HG03095 (cell line): ENCODE results near the gene GRIK2.
A peak's percentile ranks its signal among the peaks of the same experiment; 100 is the strongest.
"Not testable (repeated sequence)": the region's sequence is repeated elsewhere in the genome, so short reads cannot be mapped to it uniquely, and the experiment has no call there.

Experiments used
- ATAC-seq: cut with Tn5 transposase; IDR thresholded peaks from one replicate; pipeline ENCODE4 v1.9.1; 2021; ENCODE audit warnings: moderate library complexity; ENCODE audit not compliant: unreplicated experiment

GRIK2 gene

GRCh38 chr6:101980924-101981323 is 587.4 kb downstream of the GRIK2 start:
- no peak for ATAC-seq

GRCh38 chr6:101986476-101986875 is 593.0 kb downstream of the GRIK2 start:
- ATAC-seq, result no peak

DNA sequence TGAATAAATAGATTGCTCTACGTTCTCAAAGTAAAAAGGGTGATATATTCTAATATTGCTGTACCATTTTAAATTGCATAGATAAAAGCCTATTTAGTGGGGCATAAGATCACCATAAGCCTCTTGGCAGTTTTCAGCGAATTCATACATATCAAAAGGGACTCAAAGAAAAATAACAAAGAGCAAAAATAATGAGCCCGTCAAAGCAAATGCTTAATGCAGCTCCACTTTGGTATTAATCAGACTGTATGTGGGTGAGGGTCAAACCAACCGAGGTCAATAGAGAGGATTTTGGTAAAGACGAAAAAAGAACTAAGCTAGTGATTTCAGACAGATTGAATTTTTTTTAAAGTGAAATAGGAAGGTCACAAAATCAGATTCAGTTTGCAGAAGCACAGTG is 598.8 kb downstream of the GRIK2 start:
- ATAC-seq, result no peak

- no peak for ATAC-seq
Observed at GRCh38 chr6:101994521-101994920, 601.0 kb downstream of the GRIK2 start.

DNA sequence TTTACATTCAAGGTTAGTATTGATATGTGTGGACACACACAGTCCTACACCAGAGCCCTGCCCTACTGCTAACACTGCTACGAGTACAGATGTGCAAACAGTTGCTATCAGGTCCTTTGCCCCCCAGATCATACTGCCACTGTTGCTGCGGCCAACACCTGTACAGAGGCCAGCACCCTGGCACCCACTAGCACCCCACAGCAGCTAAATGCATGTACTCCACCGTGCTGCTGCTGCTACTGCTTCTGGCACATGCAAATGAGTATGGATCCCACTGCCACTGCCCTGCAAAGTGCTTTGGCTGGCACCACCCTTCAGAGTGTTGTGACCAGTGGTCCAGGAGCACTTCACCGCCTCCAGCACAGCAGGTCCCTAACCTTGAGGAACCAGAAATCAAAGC is 621.9 kb downstream of the GRIK2 start:
- ATAC-seq, result no peak

GRCh38 chr6:102022281-102022680 is 628.8 kb downstream of the GRIK2 start:
- no peak for ATAC-seq

DNA sequence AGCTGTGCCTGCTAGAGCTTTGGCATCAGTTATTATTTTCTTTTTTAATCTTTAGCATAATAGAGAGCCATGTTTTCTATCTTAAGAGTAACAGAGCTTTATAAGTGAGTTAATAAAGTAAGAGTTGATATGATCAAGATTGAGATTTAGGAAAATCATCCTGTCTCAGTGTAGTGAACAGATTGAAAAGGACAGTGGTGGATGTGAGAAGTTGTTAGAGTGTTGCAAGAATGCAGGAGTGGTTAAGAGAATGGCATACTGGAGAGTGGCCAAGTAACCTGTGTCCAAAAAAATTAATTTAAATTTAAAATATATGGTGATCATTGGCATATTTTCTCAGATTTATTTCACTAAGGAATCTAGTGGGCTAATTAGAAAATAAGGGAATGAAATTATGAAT is 629.3 kb downstream of the GRIK2 start:
- no peak for ATAC-seq

DNA sequence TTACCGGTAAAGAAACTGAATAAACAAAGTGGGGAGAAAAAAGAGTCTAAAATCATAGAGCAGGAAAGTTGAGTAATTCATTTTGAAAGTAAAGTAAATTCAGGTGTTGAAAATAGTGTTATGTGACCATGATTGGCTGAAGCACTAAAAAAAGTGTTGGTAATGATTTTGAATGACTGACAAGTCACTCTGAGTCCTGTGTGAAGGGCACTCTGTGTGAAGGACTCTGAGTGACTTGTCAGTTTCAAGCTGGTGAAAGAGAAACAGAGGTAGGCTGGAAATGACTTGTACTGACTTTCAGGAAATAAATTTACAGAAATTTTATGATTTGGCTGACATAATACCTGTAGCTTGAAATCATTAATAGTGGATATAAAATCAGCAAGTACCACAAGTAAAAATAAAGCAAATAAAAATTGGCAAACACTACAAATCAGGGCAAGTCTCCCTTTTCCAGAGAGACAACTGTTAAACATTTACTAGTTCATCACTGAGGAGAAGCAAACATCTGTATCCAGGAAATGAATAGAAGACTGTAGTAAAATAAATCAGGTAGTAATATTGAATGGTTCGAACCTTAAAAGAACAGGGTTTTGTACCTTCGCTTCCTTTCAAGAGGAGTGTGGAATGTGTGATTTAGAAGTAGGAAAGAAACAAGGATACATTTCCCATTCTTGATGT is 630.6 kb downstream of the GRIK2 start:
- ATAC-seq, result no peak

GRCh38 chr6:102026649-102027048 is 633.1 kb downstream of the GRIK2 start:
- no peak for ATAC-seq

DNA sequence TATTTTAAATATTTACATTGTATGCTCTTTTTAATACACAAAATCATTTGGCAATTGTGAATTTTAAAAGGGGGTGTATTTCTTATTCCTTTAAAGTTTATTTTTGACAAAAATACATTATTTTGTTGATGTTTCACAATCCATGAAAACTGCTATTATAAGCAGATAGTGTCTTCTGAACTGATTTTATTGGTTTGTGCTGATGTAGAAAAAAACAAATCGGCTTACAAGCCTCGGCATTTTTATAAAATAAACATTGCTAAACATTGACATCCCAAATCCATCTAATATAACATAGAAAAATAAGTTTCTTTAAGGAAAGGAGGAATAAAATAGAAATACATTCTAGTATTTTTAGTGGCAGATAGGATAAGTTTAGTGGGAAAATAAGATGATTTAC is 634.7 kb downstream of the GRIK2 start:
- ATAC-seq, result no peak

DNA sequence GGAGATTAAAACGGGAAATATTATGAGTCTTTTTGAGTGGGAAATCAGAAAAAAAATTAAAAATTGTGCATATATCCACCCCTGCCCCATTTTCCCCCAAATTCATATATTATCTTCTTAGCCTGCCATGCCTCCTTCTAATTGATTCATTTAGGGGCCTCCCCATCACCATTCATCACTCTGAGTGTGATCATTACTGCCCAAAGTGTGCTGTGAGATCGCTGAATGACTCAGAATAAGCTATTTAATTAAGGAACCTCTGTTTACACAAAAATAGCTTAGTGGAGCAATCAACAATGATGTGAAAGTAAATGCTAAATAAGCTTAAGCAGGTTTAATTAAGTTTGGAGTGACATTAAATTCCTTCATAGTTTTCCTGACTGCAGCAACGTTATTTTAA is 645.5 kb downstream of the GRIK2 start:
- no peak for ATAC-seq

DNA sequence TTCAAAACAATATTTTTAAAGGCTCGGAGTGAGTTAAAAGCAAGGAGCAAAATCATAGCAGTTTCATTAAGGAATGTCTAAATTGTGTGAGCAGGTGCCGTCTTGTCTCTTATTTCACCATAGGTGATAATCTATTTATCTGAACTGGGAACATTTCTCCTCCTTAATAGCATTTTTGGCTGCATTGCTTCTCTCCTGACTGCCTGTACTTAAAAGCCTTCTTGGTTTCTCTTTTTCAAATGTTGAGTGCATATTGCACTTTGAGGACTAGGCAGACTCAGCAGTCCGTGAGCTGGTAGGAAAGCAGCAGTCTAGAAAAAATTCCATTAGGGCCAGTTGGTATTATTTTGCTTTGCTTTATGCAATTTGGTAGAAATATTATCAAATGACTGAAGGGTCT is 645.9 kb downstream of the GRIK2 start:
- no peak for ATAC-seq

GRCh38 chr6:102051001-102051400 is 657.5 kb downstream of the GRIK2 start:
- ATAC-seq, result no peak

DNA sequence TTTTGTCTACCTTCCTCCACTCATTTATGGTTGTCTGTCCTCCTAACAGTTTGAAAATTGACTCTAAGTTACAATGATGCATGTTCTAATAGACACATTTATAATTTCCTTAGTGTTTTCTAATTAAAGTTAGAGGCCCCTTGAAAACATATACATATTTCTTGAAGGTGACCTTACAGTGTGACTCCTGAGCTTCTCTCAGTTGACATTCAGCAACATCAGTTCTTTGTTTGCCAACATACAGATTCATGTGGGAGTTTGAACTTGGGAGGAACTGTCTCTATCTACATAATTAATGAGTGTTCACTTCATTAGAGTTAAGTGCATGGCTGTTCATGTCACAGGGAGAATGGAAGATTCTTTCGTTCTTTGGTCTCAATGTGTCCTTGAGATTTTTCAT is 658.2 kb downstream of the GRIK2 start:
- ATAC-seq, result no peak

GRCh38 chr6:102064142-102064541 is 670.6 kb downstream of the GRIK2 start:
- ATAC-seq, result no peak

DNA sequence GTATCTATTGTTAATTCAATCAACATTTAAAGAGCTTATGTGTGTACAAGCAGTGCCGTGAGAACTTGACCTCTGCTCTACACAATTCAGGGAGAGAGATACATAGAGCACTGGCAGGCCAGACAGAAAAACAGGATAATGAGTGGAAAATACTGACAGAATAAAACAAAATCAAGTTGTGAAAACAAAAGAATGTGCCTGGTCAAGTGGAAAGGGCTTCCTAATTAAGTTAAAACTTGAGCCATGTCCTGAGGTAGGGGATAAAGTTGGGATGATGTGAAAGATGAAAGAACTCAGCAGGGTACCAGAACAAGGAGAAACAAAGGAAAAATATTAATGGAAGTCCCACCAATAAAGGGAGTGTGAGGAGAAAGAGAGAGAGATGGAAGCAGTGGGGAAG is 672.8 kb downstream of the GRIK2 start:
- no peak for ATAC-seq

- no peak for ATAC-seq
Observed at GRCh38 chr6:102068349-102068929, 674.9 kb downstream of the GRIK2 start.

- ATAC-seq, result no peak
Observed at GRCh38 chr6:102075539-102075938, 682.0 kb downstream of the GRIK2 start.

- no peak for ATAC-seq
Observed at GRCh38 chr6:102085257-102085656, 691.7 kb downstream of the GRIK2 start.

- ATAC-seq, result not testable (repeated sequence)
Observed at GRCh38 chr6:102088160-102088559, 694.7 kb downstream of the GRIK2 start.

- peak; percentile 57 for ATAC-seq
Observed at GRCh38 chr6:102114402-102114801, 720.9 kb downstream of the GRIK2 start.

- no peak for ATAC-seq
Observed at GRCh38 chr6:102115911-102116310, 722.4 kb downstream of the GRIK2 start.

DNA sequence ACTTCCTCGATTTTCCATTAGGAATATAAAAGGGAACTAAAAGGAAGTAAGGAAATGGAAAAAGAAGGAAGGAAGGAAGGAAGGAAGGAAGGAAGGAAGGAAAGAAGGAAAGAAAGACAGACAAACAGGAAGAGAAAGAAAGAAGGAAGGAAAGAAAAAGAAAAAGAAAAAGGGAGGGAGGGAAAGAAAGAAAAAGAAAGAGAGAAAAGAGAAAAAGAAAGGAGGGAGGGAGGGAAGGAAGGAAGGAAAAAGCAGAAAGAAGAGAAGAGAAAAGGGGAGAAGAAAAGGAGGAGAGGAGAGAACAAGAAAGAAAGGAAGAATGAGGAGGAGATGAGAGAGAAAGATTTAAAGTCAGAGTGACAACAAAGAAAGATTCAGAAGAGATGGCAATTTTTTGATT is 724.5 kb downstream of the GRIK2 start:
- ATAC-seq, result no peak
